ENCODE measurements around the gene DNAJC5.

DNA sequence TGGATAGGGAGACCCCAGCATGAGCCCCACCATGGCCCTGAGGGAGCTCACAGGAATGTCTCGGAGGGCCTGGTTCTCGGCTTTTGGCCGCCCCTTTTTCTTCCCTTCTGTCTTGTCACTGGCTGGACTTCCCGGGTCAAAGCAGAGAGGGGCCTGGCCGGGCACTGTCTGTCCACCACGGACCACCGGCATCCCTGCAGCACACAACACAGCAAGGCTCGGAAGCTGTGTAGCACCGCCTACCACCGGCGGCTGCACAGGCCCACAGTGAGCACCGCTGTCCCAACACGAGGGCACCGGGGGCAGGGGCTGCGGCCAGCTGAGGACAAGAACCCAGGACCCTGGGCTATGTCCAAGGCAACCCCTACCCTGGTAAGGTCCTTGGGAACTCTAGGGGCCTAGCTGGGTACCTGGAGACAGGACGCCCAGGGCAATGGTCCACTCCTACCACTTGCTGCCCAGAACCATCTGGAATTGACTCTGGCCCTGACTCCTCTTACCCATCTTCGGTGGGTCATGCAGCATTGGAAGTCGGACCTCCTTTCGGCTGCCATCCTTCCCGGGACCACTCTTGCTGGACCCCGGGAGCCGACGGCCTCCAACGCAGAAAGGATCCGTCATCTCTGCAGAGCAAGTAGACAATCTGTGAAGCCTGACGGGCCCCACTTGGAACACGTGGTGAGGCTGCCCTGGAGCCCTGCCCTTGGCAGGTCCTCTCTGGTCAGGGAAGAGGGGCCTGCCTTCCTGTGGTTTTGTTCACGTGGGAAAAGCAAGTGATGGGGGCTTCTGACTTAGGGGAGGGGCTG, 72.6 kb downstream of the DNAJC5 start:
- TF ChIP-seq, protein P1, sequence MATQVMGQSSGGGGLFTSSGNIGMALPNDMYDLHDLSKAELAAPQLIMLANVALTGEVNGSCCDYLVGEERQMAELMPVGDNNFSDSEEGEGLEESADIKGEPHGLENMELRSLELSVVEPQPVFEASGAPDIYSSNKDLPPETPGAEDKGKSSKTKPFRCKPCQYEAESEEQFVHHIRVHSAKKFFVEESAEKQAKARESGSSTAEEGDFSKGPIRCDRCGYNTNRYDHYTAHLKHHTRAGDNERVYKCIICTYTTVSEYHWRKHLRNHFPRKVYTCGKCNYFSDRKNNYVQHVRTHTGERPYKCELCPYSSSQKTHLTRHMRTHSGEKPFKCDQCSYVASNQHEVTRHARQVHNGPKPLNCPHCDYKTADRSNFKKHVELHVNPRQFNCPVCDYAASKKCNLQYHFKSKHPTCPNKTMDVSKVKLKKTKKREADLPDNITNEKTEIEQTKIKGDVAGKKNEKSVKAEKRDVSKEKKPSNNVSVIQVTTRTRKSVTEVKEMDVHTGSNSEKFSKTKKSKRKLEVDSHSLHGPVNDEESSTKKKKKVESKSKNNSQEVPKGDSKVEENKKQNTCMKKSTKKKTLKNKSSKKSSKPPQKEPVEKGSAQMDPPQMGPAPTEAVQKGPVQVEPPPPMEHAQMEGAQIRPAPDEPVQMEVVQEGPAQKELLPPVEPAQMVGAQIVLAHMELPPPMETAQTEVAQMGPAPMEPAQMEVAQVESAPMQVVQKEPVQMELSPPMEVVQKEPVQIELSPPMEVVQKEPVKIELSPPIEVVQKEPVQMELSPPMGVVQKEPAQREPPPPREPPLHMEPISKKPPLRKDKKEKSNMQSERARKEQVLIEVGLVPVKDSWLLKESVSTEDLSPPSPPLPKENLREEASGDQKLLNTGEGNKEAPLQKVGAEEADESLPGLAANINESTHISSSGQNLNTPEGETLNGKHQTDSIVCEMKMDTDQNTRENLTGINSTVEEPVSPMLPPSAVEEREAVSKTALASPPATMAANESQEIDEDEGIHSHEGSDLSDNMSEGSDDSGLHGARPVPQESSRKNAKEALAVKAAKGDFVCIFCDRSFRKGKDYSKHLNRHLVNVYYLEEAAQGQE (IDR thresholded peaks at IDR 0.05; ENCODE audit: insufficient read depth in 1 of 2, low read depth in 2 of 2, low read length in 1 of 2), result no peak
- TF ChIP-seq, protein P2, sequence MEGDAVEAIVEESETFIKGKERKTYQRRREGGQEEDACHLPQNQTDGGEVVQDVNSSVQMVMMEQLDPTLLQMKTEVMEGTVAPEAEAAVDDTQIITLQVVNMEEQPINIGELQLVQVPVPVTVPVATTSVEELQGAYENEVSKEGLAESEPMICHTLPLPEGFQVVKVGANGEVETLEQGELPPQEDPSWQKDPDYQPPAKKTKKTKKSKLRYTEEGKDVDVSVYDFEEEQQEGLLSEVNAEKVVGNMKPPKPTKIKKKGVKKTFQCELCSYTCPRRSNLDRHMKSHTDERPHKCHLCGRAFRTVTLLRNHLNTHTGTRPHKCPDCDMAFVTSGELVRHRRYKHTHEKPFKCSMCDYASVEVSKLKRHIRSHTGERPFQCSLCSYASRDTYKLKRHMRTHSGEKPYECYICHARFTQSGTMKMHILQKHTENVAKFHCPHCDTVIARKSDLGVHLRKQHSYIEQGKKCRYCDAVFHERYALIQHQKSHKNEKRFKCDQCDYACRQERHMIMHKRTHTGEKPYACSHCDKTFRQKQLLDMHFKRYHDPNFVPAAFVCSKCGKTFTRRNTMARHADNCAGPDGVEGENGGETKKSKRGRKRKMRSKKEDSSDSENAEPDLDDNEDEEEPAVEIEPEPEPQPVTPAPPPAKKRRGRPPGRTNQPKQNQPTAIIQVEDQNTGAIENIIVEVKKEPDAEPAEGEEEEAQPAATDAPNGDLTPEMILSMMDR (IDR thresholded peaks at IDR 0.05), result no peak
- TF ChIP-seq SIN3A (IDR thresholded peaks at IDR 0.05; ENCODE audit: borderline replicate concordance, insufficient read depth, low read depth, low read length), result no peak

Data from Panc1 (cell line).